Endothelial cell of umbilical vein (primary cell): ENCODE results near the gene AFG3L2. TPM values are rescaled to one million over a fixed set of nuclear protein-coding genes. Genes with fewer than 3 reads are reported as not detected.
A peak's percentile ranks its signal among the peaks of the same experiment; 100 is the strongest.

Source experiments
- BruUV-seq: library from RNA; stranded (reverse); fragments of 400-500 nt; replicated peaks from 2 replicates; lab custom pipeline; 2021; lab: Mats Ljungman, UMichigan
- CTCF ChIA-PET: fragments of 300-600, 350-600 bp; sonication (Branson Sonifier 250); formaldehyde crosslinking; loops from one replicate; lab custom pipeline; 2021; ENCODE audit warnings: antibody characterized with exemption, inconsistent platforms; lab: Charles Lee
- POLR2A ChIA-PET: fragments of 300-600, 350-600 bp; sonication (Branson Sonifier 250); formaldehyde crosslinking; loops from one replicate; lab custom pipeline; 2021; ENCODE audit warnings: antibody characterized with exemption, inconsistent platforms; lab: Charles Lee
- DNase-seq: peaks from one replicate; pipeline ENCODE4 v3.0.0-alpha.2; 2011; ENCODE audit warnings: low read depth, low spot score
- FAIRE-seq: peaks from 2 replicates; lab custom pipeline; 2011; peaks lifted over from hg19 to GRCh38; lab: Jason Lieb, UNC
- H2AFZ ChIP-seq: 2 replicates; pipeline ENCODE4 v1.6.0; 2012; ENCODE audit warnings: low read depth, low read length, control low read depth, inconsistent platforms
- H3K27ac ChIP-seq: 2 replicates; pipeline ENCODE4 v1.5.1; 2011; ENCODE audit warnings: low read depth, mild to moderate bottlenecking, control low read depth, low read length, moderate library complexity; ENCODE audit not compliant: insufficient read depth
- H3K27me3 ChIP-seq, 2 experiments: 2 replicates each; pipeline versions ENCODE4 v1.6.0 to v1.6.1; 2011; ENCODE audit warnings: low read length in 2 of 2, mixed read lengths in 1 of 2; ENCODE audit not compliant: control insufficient read depth in 2 of 2, insufficient read depth in 2 of 2
- H3K36me3 ChIP-seq, 2 experiments: 2 replicates in 1 of 2; 3 replicates in 1 of 2; pipeline ENCODE4 v1.5.1; 2011; ENCODE audit warnings: low read length in 2 of 2, mild to moderate bottlenecking in 1 of 2, moderate library complexity in 1 of 2; ENCODE audit not compliant: control insufficient read depth in 2 of 2, insufficient read depth in 2 of 2; ENCODE audit errors: extremely low read depth in 1 of 2
- H3K4me1 ChIP-seq: 3 replicates; pipeline ENCODE4 v1.5.1; 2011; ENCODE audit warnings: mild to moderate bottlenecking, low read length; ENCODE audit not compliant: control insufficient read depth, insufficient read depth; ENCODE audit errors: extremely low read depth
- H3K4me2 ChIP-seq: 2 replicates; pipeline ENCODE4 v1.6.1; 2011; ENCODE audit warnings: low read length, control low read depth, mixed read lengths; ENCODE audit not compliant: insufficient read depth
- H3K4me3 ChIP-seq, 3 experiments: fragments of 200-600 bp in 1 of 3; sonication (generic), shearing (Covaris generic) in 1 of 3; replicated peaks in 1 of 3; 2 replicates each; pipeline ENCODE4 v1.5.1; 2011 to 2016; ENCODE audit warnings: control low read depth in 3 of 3, low read length in 3 of 3, mild to moderate bottlenecking in 2 of 3, inconsistent platforms in 1 of 3, low read depth in 1 of 3, moderate library complexity in 1 of 3; ENCODE audit not compliant: insufficient read depth in 1 of 3
- H3K79me2 ChIP-seq: 2 replicates; pipeline ENCODE4 v1.6.0; 2012; ENCODE audit warnings: low read length, inconsistent platforms; ENCODE audit not compliant: control insufficient read depth, insufficient read depth
- H3K9ac ChIP-seq: replicated peaks from 2 replicates; pipeline ENCODE3; 2011; ENCODE audit warnings: low read length, control low read depth; ENCODE audit not compliant: insufficient read depth; ENCODE audit errors: extremely low read depth
- H3K9me1 ChIP-seq: replicated peaks from 3 replicates; pipeline ENCODE4 v1.6.0; 2011; ENCODE audit warnings: mild to moderate bottlenecking, low read length; ENCODE audit not compliant: control insufficient read depth, insufficient read depth; ENCODE audit errors: extremely low read depth
- H3K9me3 ChIP-seq: replicated peaks from 2 replicates; pipeline ENCODE4 v1.5.1; 2012; ENCODE audit warnings: low read length, inconsistent platforms; ENCODE audit not compliant: control insufficient read depth, insufficient read depth
- H4K20me1 ChIP-seq: replicated peaks from 2 replicates; pipeline ENCODE3; 2011; ENCODE audit warnings: mild to moderate bottlenecking, low read length; ENCODE audit not compliant: control insufficient read depth, insufficient read depth; ENCODE audit errors: extremely low read depth
- EZH2 ChIP-seq: IDR thresholded peaks from 2 replicates; pipeline ENCODE4 v1.6.1; 2012; ENCODE audit warnings: borderline replicate concordance, low read depth, mild to moderate bottlenecking, moderate library complexity, low read length, inconsistent platforms; ENCODE audit not compliant: severe bottlenecking
- FOS ChIP-seq: IDR thresholded peaks from 2 replicates; pipeline ENCODE4 v1.6.1; 2011; ENCODE audit warnings: mild to moderate bottlenecking, low read length, moderate library complexity, borderline replicate concordance; ENCODE audit not compliant: insufficient read depth
- GATA2 ChIP-seq: IDR thresholded peaks from 2 replicates; pipeline ENCODE4 v1.7.0; 2011; ENCODE audit warnings: low read depth, mild to moderate bottlenecking, moderate library complexity, mixed read lengths, low read length; ENCODE audit not compliant: insufficient read length, insufficient read depth
- JUN ChIP-seq: IDR thresholded peaks from 2 replicates; pipeline ENCODE4 v1.6.1; 2011; ENCODE audit warnings: borderline replicate concordance, low read depth; ENCODE audit not compliant: insufficient read length, insufficient read depth
- MAX ChIP-seq: IDR thresholded peaks from 2 replicates; pipeline ENCODE4 v1.6.1; 2011; ENCODE audit not compliant: insufficient read depth, insufficient read length
- MYC ChIP-seq: IDR thresholded peaks from one replicate; pipeline ENCODE4 v1.6.1; 2011; ENCODE audit warnings: mild to moderate bottlenecking, low read depth, low read length
- POLR2A ChIP-seq: IDR thresholded peaks from 2 replicates; pipeline ENCODE4 v1.6.1; 2012; ENCODE audit warnings: low read depth, mild to moderate bottlenecking, control low read depth, low read length
- POLR2AphosphoS5 ChIP-seq: IDR thresholded peaks from 2 replicates; pipeline ENCODE4 v1.6.1; 2012; ENCODE audit warnings: low read depth, mild to moderate bottlenecking, control low read depth, low read length, moderate library complexity; ENCODE audit not compliant: insufficient read depth
- dilution Hi-C: fragments of 300-500 bp; cut with MboI; formaldehyde crosslinking; loops from one replicate; pipeline ENCODE4 v1.15.0; 2019; ENCODE audit warnings: low sequenced_read_pairs; ENCODE audit not compliant: extremely low pct_ligation_motif_present
- intact Hi-C: fragments of 100-400 bp; cut with micrococcal nuclease; formaldehyde crosslinking; loops from one replicate; pipeline ENCODE4 v1.10.0; 2022
- polyA plus RNA-seq, 4 experiments: library from polyadenylated mRNA; depleted of rRNA in 3 of 4; stranded (reverse) in 3 of 4; unstranded in 1 of 4; fragments of >200 nt; gene quantifications; 2 replicates each; pipeline versions ENCODE4 v1.2.1 to v1.2.3, GENCODE V29; 2011 to 2012; ENCODE audit warnings: missing spikeins in 1 of 4
- total RNA-seq: library from RNA; stranded (reverse); gene quantifications from 2 replicates; pipeline ENCODE4 v1.2.3, GENCODE V29; 2021

Gene AFG3L2
- total and polyA plus RNA-seq, 2 donors (not counting 3 experiments of a cell fraction or from before 2014, with no cell fraction given), result 19.3 to 42.4 TPM

DNA sequence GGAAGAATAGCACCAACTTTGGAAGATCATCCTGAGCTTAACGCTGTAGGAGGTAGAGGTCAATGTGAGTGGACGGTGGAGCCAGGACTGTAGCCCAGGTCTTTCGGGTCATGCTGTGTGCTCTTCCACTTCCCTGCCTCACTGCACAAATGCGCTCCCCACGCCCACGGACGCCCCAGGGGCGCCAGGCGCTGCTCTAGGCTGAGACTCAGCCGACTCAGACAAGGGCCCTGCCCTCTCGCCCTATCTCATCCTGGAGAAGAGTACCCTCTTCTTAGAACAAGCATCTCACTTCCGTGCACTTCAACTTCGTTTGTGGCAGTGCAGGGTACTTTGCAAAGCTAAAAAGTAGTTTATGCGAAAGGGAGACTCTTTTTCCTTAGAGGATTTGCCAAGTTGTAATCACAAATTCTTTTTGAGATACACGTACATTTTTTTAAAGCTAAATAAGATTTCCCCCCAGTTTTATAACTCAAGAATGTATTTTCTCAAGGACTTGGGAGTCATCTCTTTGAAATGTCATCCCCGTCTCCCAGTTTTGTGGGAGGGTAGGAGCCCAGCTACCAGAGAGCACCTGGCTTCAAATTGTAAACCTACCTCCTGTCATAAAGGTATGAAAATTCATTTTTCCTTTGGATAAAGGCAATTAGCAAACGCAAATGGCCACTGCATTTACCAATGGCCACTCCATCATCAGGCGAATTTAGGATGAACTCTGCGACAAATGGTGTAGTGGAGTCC is 29.5 kb upstream of the AFG3L2 start:
- Histone ChIP-seq H3K36me3 (no peaks in the 10 kb centered on the region), H4K20me1 (no peaks in the 10 kb centered on the region), H3K4me3 (no peak overlapping the region), H3K27ac (no peak overlapping the region), H3K4me1 (peaks cover 17% of the 10 kb centered on the region), H2AFZ (no peak overlapping the region), H3K9me3 (no peaks in the 10 kb centered on the region), H3K9me1 (no peaks in the 10 kb centered on the region), H3K9ac (no peak overlapping the region), H3K27me3 (peaks cover 11 to 13% of the 10 kb centered on the region in 2 experiments), H3K79me2 (peaks cover 22% of the 10 kb centered on the region), H3K4me2 (no peak overlapping the region)
- ChIA-PET POLR2A (interaction anchor here (0.9 kb wide), 1 partner anchor 30 kb away, joined by 3 read pairs; the partner anchor contains the start of gene AFG3L2), CTCF (interaction anchor here (1.0 to 1.5 kb wide), 2 partner anchors 14 to 17 kb away, joined by 3 to 5 read pairs; no protein-coding TSS in a partner anchor)
- BruUV-seq, result no TSS peak
- TF ChIP-seq JUN (no peak), GATA2 (no peak), POLR2AphosphoS5 (no peak), EZH2 (peak; percentile 40), MYC (no peak), FOS (no peak), POLR2A (no peak), MAX (no peak)
- FAIRE-seq (no peak), DNase-seq (no peak)
- dilution Hi-C loops, result no loop called here
- intact Hi-C loops, result loop anchor here (1.0 kb wide), 1 partner anchor 252 kb away; the partner anchor contains the start of gene SPIRE1
